Hippocampal formation (tissue), 2 donors: ENCODE measurements around the gene TIGAR.

Experiments used
- DNase-seq, 2 donors: peaks; one replicate each; lab custom pipeline; 2025; lab: John Stamatoyannopoulos, UW

TIGAR gene

GRCh38 chr12:4379405-4379804, 58.4 kb downstream of the TIGAR start, which contains the start of gene FGF23:
Gene FGF23 (minus strand): TSS chr12:4379712. CDS start chr12:4379582, 130 bp downstream.
- no peak for DNase-seq

- no peak for DNase-seq
These were observed 59.3 kb downstream of the TIGAR start for GRCh38 chr12:4380332-4380731.

DNA sequence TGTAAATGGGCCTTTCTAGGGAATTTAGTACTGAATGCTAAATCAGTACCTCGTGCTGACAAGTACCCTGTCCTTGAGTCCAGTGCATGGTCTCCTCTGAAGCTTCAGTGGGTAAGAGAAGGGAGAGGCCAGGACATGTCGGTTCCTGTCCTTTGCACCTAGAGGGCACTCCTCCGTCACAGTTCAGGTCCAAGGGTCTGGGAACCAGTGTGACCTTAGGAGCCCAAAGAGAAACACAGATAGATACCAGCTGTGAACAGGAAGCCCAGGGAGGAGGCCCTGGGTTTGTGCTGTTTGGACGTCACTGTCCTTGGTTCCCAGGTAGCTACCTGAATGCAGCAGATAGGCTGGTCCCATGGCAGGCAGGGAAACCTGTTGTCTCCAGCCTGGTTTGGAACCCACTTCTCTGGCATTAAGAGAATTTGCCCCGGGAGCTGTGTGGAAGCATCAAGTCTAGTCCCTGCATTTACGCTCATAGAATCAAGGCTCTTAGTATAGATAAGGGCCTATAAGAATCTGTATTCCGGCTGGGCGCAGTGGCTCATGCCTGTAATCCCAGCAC, 62.4 kb downstream of the TIGAR start:
- no peak for DNase-seq

DNA sequence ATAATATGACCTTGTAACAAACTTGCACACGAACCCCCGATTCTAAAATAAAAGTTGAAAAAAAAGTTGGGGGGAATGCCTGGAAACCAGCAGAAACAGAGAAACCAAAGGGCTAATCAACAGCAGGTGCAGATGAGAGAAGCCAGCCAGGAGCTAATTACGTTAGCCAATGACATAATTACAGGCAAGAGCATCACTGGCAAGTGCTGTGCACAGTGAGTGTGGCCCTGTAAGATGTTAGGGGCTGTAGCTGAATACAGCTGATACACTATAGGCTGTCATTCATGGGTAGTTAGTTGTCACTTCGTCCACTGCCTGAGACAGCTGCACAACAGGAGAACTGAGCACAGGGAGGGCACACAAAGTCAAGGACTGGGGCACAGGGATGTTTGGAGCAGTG, 65.8 kb downstream of the TIGAR start:
- no peak for DNase-seq

DNA sequence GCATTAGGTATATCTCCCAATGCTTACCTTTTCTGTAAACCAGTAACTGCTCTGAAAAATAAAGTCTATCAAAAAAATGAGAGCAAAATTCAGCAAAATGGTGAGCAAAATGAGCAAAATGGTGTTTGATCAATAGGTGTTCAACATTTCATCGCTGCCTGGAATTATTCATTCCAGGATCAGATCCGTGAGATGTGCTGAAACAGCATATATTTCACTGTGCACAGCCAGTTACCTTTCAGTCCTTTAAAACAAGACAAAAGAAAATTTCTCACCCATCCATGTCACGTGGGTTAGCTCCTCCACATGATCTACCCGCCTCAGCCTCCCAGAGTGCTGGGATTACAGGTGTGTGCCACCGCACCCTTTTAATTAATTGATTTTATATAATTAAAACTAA, 66.6 kb downstream of the TIGAR start:
- DNase-seq: no peak

- DNase-seq: no peak
These were observed 67.0 kb downstream of the TIGAR start for GRCh38 chr12:4388032-4388431.

DNA sequence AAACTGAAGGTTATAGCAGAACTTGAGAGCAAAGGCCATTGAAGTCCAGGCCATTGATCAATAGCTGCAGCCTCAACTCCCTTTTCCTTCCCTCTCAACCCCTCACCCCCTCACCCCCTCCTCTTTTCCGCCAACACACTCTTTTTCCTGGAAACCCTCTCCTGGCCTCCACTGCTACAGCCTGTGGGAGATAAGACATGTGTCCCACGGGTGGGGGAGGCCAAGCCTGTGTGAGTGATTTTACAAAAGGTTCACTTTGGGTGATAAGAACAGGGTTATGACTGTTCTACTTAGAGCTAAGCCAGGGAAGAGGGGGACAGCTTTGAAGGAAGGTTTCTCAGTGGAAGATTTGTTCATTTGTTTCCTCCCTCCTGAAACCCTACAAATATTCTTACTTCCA, 67.6 kb downstream of the TIGAR start:
- DNase-seq: no peak

DNA sequence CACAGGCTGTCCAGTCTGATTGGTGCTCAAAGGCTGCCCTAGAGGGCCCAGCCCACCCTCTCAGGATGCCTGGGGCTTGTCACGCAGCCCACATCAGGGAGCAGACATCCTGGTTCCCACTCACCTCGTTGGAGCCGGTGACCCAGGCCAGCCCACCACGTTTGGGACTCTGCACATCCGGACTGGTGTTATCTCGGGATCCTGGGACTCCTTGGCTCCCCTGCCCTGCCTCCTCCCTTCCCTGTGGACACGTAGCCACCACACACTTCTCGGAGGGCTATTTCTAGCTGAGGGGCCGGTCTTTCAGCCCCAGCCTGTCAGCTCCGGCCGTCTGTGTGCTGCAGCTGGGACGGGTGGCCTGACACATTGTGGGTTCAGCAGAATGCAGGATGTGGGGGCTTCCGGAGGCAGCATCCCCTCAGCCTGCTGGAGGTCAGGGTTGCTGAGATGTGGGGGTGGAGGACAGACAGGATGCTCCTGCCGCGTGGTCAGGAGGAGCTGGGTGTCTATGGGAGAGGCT, 71.3 kb downstream of the TIGAR start:
- no peak for DNase-seq

GRCh38 chr12:4393211-4393610, 72.2 kb downstream of the TIGAR start:
- DNase-seq: no peak

GRCh38 chr12:4395818-4396217, 74.8 kb downstream of the TIGAR start:
- no peak for DNase-seq

DNA sequence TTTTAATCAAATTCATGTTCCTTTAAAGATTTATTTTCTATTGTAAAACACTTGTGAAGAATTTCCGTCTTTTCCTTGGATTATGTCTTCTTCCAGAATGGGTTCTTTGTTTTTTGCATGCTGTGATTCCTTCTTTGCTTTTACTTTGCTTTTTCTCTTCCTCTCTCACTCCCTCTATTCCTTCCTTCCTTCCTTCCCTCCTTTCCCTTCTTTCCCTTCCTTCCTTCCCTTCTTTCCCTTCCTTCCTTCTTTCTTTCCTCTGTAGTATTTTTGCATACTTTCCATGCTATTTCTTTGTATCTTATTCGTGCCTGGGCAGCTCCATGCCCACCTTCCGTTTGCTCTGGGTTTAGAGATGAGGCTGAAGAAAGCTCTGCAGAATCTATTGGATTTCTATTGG, 80.1 kb downstream of the TIGAR start:
- DNase-seq: no peak

DNA sequence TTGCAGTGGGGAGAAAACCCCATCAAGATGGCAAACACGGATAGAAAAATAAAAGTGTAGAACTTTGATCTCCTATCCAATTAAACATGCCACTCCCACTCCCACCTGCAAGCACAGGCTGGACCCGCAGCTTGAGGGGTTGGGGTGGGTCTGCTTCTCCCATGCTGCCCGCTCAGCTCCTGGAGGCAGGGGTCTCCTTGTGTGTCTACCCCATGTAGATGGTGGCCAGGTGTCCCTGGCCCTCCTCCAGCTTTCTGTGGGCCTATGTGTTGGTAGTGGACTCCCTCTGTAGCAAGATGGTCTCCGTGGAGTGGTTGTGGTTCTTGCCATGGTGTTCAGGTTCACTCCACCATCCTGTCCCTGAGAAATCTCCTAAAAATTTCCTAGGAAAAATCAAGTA, 82.0 kb downstream of the TIGAR start:
- no peak for DNase-seq
